Neural cell (in vitro differentiated cells): ENCODE results near the gene ZNF529. TPM values are rescaled to one million over a fixed set of nuclear protein-coding genes. Genes with fewer than 3 reads are reported as not detected.

Experiments used
- H2AFZ ChIP-seq: fragments of 200-600, 300-800 bp; sonication (generic), shearing (Covaris generic); 2 replicates; pipeline ENCODE4 v1.6.0; 2014; ENCODE audit warnings: low read depth, mild to moderate bottlenecking, antibody characterized with exemption, low read length, moderate library complexity
- H3F3A ChIP-seq: fragments of 200-600 bp; shearing (Covaris generic); 2 replicates; pipeline ENCODE4 v1.6.1; 2016; ENCODE audit warnings: mild to moderate bottlenecking, moderate library complexity, mixed read lengths, antibody characterized with exemption, low read length; ENCODE audit not compliant: insufficient read depth, poor library complexity, severe bottlenecking
- H3K27ac ChIP-seq: fragments of 200-600, 300-800 bp; sonication (generic), shearing (Covaris generic); 2 replicates; pipeline ENCODE4 v1.5.1; 2014; ENCODE audit warnings: mild to moderate bottlenecking, low read length, moderate library complexity
- H3K27me3 ChIP-seq: fragments of 300-800, 200-600 bp; sonication (generic), shearing (Covaris generic); 2 replicates; pipeline ENCODE4 v1.6.0; 2014; ENCODE audit warnings: mild to moderate bottlenecking, low read depth, low read length, moderate library complexity; ENCODE audit not compliant: insufficient read depth
- H3K36me3 ChIP-seq: fragments of 300-800, 200-600 bp; sonication (generic), shearing (Covaris generic); 2 replicates; pipeline ENCODE4 v1.5.1; 2014; ENCODE audit warnings: mild to moderate bottlenecking, antibody characterized with exemption, low read length, moderate library complexity; ENCODE audit not compliant: insufficient read depth
- H3K4me2 ChIP-seq: fragments of 300-800, 200-600 bp; sonication (generic), shearing (Covaris generic); 2 replicates; pipeline ENCODE4 v1.6.0; 2014; ENCODE audit warnings: mild to moderate bottlenecking, low read length
- H3K4me3 ChIP-seq: fragments of 300-800, 200-600 bp; sonication (generic), shearing (Covaris generic); 2 replicates; pipeline ENCODE4 v1.5.1; 2014; ENCODE audit warnings: mild to moderate bottlenecking, low read length, moderate library complexity
- H3K79me2 ChIP-seq: fragments of 200-600 bp; shearing (Covaris generic); replicated peaks from 2 replicates; pipeline ENCODE4 v1.6.0; 2014; ENCODE audit warnings: mild to moderate bottlenecking, low read length, moderate library complexity; ENCODE audit not compliant: insufficient read depth
- H3K9ac ChIP-seq: fragments of 300-800, 200-600 bp; sonication (generic), shearing (Covaris generic); 2 replicates; pipeline ENCODE4 v1.6.1; 2016; ENCODE audit warnings: mild to moderate bottlenecking, low read length, mixed read lengths
- H3K9me2 ChIP-seq: fragments of 200-600 bp; shearing (Covaris generic); 2 replicates; pipeline ENCODE4 v1.6.1; 2016; ENCODE audit warnings: mild to moderate bottlenecking, low read length, mixed read lengths; ENCODE audit not compliant: insufficient read depth
- H3K9me3 ChIP-seq: fragments of 200-600, 300-800 bp; sonication (generic), shearing (Covaris generic); 2 replicates; pipeline ENCODE4 v1.6.1; 2016; ENCODE audit warnings: mild to moderate bottlenecking, mixed run types, low read length, moderate library complexity, mixed read lengths
- H4K20me1 ChIP-seq: fragments of 200-600 bp; shearing (Covaris generic); 2 replicates; pipeline ENCODE4 v1.6.1; 2016; ENCODE audit warnings: mild to moderate bottlenecking, mixed run types; ENCODE audit not compliant: insufficient read depth
- CTCF ChIP-seq: fragments of 450-650 bp; IDR thresholded peaks from 2 replicates; pipeline ENCODE4 v1.5.1; 2014; ENCODE audit warnings: antibody characterized with exemption, mild to moderate bottlenecking, moderate library complexity; ENCODE audit not compliant: poor library complexity, severe bottlenecking
- EP300 ChIP-seq: fragments of 450-650 bp; conservative IDR thresholded peaks from 2 replicates; pipeline ENCODE4 v1.6.1; 2014; ENCODE audit warnings: antibody characterized with exemption, mild to moderate bottlenecking, moderate library complexity; ENCODE audit not compliant: poor library complexity, severe bottlenecking
- EZH2 ChIP-seq: fragments of 200-600, 300-800 bp; shearing (Covaris generic), sonication (generic); IDR thresholded peaks from 2 replicates; pipeline ENCODE4 v1.6.1; 2014; ENCODE audit warnings: antibody characterized with exemption, low read length, borderline replicate concordance, mild to moderate bottlenecking; ENCODE audit not compliant: insufficient read depth, poor library complexity, severe bottlenecking
- MXI1 ChIP-seq: fragments of 450-650 bp; conservative IDR thresholded peaks from 2 replicates; pipeline ENCODE4 v1.6.1; 2014; ENCODE audit warnings: antibody characterized with exemption, mild to moderate bottlenecking; ENCODE audit not compliant: poor library complexity, severe bottlenecking
- POLR2AphosphoS5 ChIP-seq: IDR thresholded peaks from 2 replicates; pipeline ENCODE4 v1.6.1; 2012
- RAD21 ChIP-seq: fragments of 450-650 bp; conservative IDR thresholded peaks from 2 replicates; pipeline ENCODE4 v1.6.1; 2014; ENCODE audit warnings: antibody characterized with exemption, mild to moderate bottlenecking, moderate library complexity
- SMC3 ChIP-seq: fragments of 450-650 bp; conservative IDR thresholded peaks from 2 replicates; pipeline ENCODE4 v1.6.1; 2014; ENCODE audit warnings: antibody characterized with exemption, mild to moderate bottlenecking, moderate library complexity; ENCODE audit not compliant: poor library complexity
- TAF1 ChIP-seq: IDR thresholded peaks from 2 replicates; pipeline ENCODE4 v1.6.1; 2012; ENCODE audit warnings: low read depth
- polyA plus RNA-seq: library from polyadenylated mRNA; depleted of rRNA; stranded (reverse); fragments of >200 nt; gene quantifications from 2 replicates; pipeline ENCODE4 v1.2.3, GENCODE V29; 2014
- TF ChIP-seq, protein P1 (sequence below): IDR thresholded peaks from 2 replicates; pipeline ENCODE4 v1.6.1; 2012; ENCODE audit warnings: borderline replicate concordance

The ZNF529 gene
- polyA plus RNA-seq, 1 donor from 2014 or later: 54.5 TPM

DNA sequence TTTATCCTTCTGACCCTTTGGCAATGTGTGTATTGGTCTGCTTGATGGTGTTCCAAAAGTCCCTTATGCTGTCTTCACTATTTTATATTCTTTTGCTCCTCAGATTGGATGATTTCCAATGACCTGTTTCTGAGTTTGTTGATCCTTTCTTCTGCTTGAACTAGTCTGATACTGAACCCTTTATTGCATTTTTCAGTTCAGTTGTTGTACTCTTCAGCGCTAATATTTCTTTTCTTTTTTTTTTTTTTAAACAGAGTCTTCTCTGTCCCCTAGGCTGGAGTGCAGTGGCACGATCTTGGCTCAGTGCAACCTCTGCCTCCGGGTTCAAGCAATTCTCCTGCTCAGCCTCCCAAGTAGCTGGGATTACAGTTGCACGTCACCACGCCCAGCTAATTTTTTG, 71.1 kb downstream of the ZNF529 start:
- H3K9me2 ChIP-seq: no peaks in the 10 kb centered on the region
- H3K27me3 ChIP-seq: no peaks in the 10 kb centered on the region
- H3K27ac ChIP-seq: no peak overlapping the region
- H3K4me2 ChIP-seq: no peak overlapping the region
- no peaks in the 10 kb centered on the region for H4K20me1 ChIP-seq
- H3K9me3 ChIP-seq: peaks cover 8% of the 10 kb centered on the region
- no peaks in the 10 kb centered on the region for H3F3A ChIP-seq
- no peak for TF ChIP-seq RAD21
- no peak for TF ChIP-seq EP300
- TF ChIP-seq SMC3: no peak
- TF ChIP-seq POLR2AphosphoS5: no peak
- TF ChIP-seq MXI1: no peak
- no peak for TF ChIP-seq CTCF
- TF ChIP-seq TAF1: no peak
- TF ChIP-seq, protein P1, sequence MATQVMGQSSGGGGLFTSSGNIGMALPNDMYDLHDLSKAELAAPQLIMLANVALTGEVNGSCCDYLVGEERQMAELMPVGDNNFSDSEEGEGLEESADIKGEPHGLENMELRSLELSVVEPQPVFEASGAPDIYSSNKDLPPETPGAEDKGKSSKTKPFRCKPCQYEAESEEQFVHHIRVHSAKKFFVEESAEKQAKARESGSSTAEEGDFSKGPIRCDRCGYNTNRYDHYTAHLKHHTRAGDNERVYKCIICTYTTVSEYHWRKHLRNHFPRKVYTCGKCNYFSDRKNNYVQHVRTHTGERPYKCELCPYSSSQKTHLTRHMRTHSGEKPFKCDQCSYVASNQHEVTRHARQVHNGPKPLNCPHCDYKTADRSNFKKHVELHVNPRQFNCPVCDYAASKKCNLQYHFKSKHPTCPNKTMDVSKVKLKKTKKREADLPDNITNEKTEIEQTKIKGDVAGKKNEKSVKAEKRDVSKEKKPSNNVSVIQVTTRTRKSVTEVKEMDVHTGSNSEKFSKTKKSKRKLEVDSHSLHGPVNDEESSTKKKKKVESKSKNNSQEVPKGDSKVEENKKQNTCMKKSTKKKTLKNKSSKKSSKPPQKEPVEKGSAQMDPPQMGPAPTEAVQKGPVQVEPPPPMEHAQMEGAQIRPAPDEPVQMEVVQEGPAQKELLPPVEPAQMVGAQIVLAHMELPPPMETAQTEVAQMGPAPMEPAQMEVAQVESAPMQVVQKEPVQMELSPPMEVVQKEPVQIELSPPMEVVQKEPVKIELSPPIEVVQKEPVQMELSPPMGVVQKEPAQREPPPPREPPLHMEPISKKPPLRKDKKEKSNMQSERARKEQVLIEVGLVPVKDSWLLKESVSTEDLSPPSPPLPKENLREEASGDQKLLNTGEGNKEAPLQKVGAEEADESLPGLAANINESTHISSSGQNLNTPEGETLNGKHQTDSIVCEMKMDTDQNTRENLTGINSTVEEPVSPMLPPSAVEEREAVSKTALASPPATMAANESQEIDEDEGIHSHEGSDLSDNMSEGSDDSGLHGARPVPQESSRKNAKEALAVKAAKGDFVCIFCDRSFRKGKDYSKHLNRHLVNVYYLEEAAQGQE: no peak
- no peak for TF ChIP-seq EZH2
- H3K79me2 ChIP-seq: no peaks in the 10 kb centered on the region
- no peak overlapping the region for H2AFZ ChIP-seq
- no peak overlapping the region for H3K4me3 ChIP-seq
- H3K9ac ChIP-seq: no peak overlapping the region
- no peaks in the 10 kb centered on the region for H3K36me3 ChIP-seq

GRCh38 chr19:36497001-36497400, 76.1 kb downstream of the ZNF529 start:
- TF ChIP-seq, protein P1: no peak
- TF ChIP-seq SMC3 (no peak), RAD21 (no peak), CTCF (no peak), TAF1 (no peak), POLR2AphosphoS5 (no peak), MXI1 (no peak), EP300 (no peak), EZH2 (no peak)
- H3K79me2 ChIP-seq: no peaks in the 10 kb centered on the region
- H3K4me2 ChIP-seq: no peak overlapping the region
- no peak overlapping the region for H3K4me3 ChIP-seq
- H2AFZ ChIP-seq: no peak overlapping the region
- H3K27ac ChIP-seq: no peak overlapping the region
- no peaks in the 10 kb centered on the region for H4K20me1 ChIP-seq
- no peaks in the 10 kb centered on the region for H3K27me3 ChIP-seq
- no peaks in the 10 kb centered on the region for H3K9me2 ChIP-seq
- no peaks in the 10 kb centered on the region for H3K36me3 ChIP-seq
- H3F3A ChIP-seq: no peaks in the 10 kb centered on the region
- H3K9ac ChIP-seq: no peak overlapping the region
- peaks cover 8% of the 10 kb centered on the region for H3K9me3 ChIP-seq
